HEK293 (cell line): Measurements from ENCODE around the gene TRIM40.

Source experiments
- CTCF ChIA-PET: fragments of 350-600 bp; formaldehyde crosslinking; extraction: SDS; loops from one replicate; lab custom pipeline; 2021; ENCODE audit warnings: antibody characterized with exemption; lab: Yijun Ruan, JAX
- POLR2A ChIA-PET: fragments of 300-600 bp; formaldehyde crosslinking; extraction: SDS; loops from one replicate; lab custom pipeline; 2020; ENCODE audit warnings: antibody characterized with exemption, inconsistent platforms; lab: Yijun Ruan, JAX
- H3K27ac ChIP-seq: fragments of 200-500 bp; sonication (Bioruptor generic); 2 replicates; pipeline ENCODE4 v1.5.1; 2014; ENCODE audit warnings: low read depth, low read length, control low read depth, inconsistent platforms; ENCODE audit errors: extremely low read depth
- H3K36me3 ChIP-seq, 2 experiments: fragments of 200-500 bp in 1 of 2; sonication (Bioruptor generic) in 1 of 2; 1 replicate in 1 of 2; 2 replicates in 1 of 2; pipeline ENCODE4 v1.5.1; 2014 to 2017; ENCODE audit warnings: inconsistent platforms in 2 of 2, low read length in 2 of 2; ENCODE audit not compliant: control insufficient read depth in 2 of 2, insufficient read depth in 1 of 2
- H3K4me1 ChIP-seq: fragments of 200-500 bp; sonication (Bioruptor generic); 2 replicates; pipeline ENCODE4 v1.5.1; 2014; ENCODE audit warnings: mild to moderate bottlenecking, low read length, inconsistent platforms; ENCODE audit not compliant: control insufficient read depth, insufficient read depth
- H3K4me3 ChIP-seq: 2 replicates; pipeline ENCODE4 v1.5.1; 2011; ENCODE audit warnings: low read depth, mild to moderate bottlenecking, control low read depth, low read length, moderate library complexity
- H3K9me3 ChIP-seq: fragments of 200-500 bp; sonication (Bioruptor generic); 2 replicates; pipeline ENCODE4 v1.5.1; 2014; ENCODE audit warnings: low read depth, low read length, inconsistent platforms; ENCODE audit not compliant: control insufficient read depth, insufficient read depth
- PATZ1 ChIP-seq: fragments of 450-650 bp; formaldehyde crosslinking; IDR thresholded peaks from 2 replicates; pipeline ENCODE4 v1.5.1; 2016; ENCODE audit warnings: missing biosample characterization, missing genetic modification characterization
- SP3 ChIP-seq: fragments of 450-650 bp; formaldehyde crosslinking; IDR thresholded peaks from 2 replicates; pipeline ENCODE4 v1.5.1; 2016; ENCODE audit warnings: missing biosample characterization, missing genetic modification characterization
- ZBTB10 ChIP-seq: fragments of 450-650 bp; formaldehyde crosslinking; IDR thresholded peaks from 2 replicates; pipeline ENCODE4 v1.5.1; 2016; ENCODE audit warnings: missing biosample characterization, missing genetic modification characterization
- ZBTB20 ChIP-seq: fragments of 450-650 bp; formaldehyde crosslinking; IDR thresholded peaks from 2 replicates; pipeline ENCODE4 v1.5.1; 2016; ENCODE audit warnings: missing biosample characterization, missing genetic modification characterization
- ZBTB26 ChIP-seq: fragments of 450-650 bp; formaldehyde crosslinking; optimal IDR thresholded peaks from 2 replicates; pipeline ENCODE3; 2016; ENCODE audit warnings: missing biosample characterization, mild to moderate bottlenecking, missing genetic modification characterization
- ZBTB48 ChIP-seq: fragments of 450-650 bp; formaldehyde crosslinking; IDR thresholded peaks from 2 replicates; pipeline ENCODE4 v1.5.1; 2016; ENCODE audit warnings: missing biosample characterization, missing genetic modification characterization
- ZFHX2 ChIP-seq: fragments of 450-650 bp; formaldehyde crosslinking; conservative IDR thresholded peaks from 2 replicates; pipeline ENCODE4 v1.5.1; 2016; ENCODE audit warnings: missing biosample characterization, missing genetic modification characterization
- ZNF10 ChIP-seq: fragments of 450-650 bp; formaldehyde crosslinking; IDR thresholded peaks from 2 replicates; pipeline ENCODE4 v1.5.1; 2017; ENCODE audit warnings: missing biosample characterization, missing genetic modification characterization
- ZNF302 ChIP-seq: fragments of 450-650 bp; formaldehyde crosslinking; IDR thresholded peaks from 2 replicates; pipeline ENCODE4 v1.5.1; 2016; ENCODE audit warnings: missing biosample characterization, missing genetic modification characterization, low read depth
- ZNF324 ChIP-seq: fragments of 450-650 bp; formaldehyde crosslinking; IDR thresholded peaks from 2 replicates; pipeline ENCODE4 v1.5.1; 2016; ENCODE audit warnings: missing biosample characterization, missing genetic modification characterization
- ZNF426 ChIP-seq: fragments of 450-650 bp; formaldehyde crosslinking; IDR thresholded peaks from 2 replicates; pipeline ENCODE4 v1.5.1; 2017; ENCODE audit warnings: missing biosample characterization, missing genetic modification characterization, mild to moderate bottlenecking, inconsistent platforms, moderate library complexity
- ZNF600 ChIP-seq: fragments of 450-650 bp; formaldehyde crosslinking; IDR thresholded peaks from 2 replicates; pipeline ENCODE4 v1.5.1; 2016; ENCODE audit warnings: missing biosample characterization, missing genetic modification characterization
- ZNF623 ChIP-seq: fragments of 450-650 bp; formaldehyde crosslinking; IDR thresholded peaks from 2 replicates; pipeline ENCODE4 v1.5.1; 2016; ENCODE audit warnings: missing biosample characterization, missing genetic modification characterization
- ZNF639 ChIP-seq: fragments of 450-650 bp; formaldehyde crosslinking; IDR thresholded peaks from 2 replicates; pipeline ENCODE4 v1.5.1; 2016; ENCODE audit warnings: missing biosample characterization, missing genetic modification characterization
- ZSCAN5A ChIP-seq: fragments of 450-650 bp; formaldehyde crosslinking; IDR thresholded peaks from 2 replicates; pipeline ENCODE4 v1.5.1; 2016; ENCODE audit warnings: missing biosample characterization, missing genetic modification characterization

The TRIM40 gene

GRCh38 chr6:30101444-30102413 lies 34.2 kb upstream of the TRIM40 start (continued):
- TF ChIP-seq ZBTB10: 0 out of 2 replicates have a peak, but pooled peaks have one; percentile 25

GRCh38 chr6:30102414-30102969 lies 33.4 kb upstream of the TRIM40 start:
- no peak for TF ChIP-seq ZNF302
- 0 out of 2 replicates have a peak, but pooled peaks have one; percentile 29 for TF ChIP-seq ZNF10 (tag by site-specific recombination)
- TF ChIP-seq PATZ1 (tag by site-specific recombination): peak; percentile 33; the same call in 1 of the 2 replicates
- TF ChIP-seq ZBTB48 (tag by site-specific recombination): 0 out of 2 replicates have a peak, but pooled peaks have one; percentile 41
- no peak for TF ChIP-seq ZNF426
- TF ChIP-seq ZBTB26 (tag by site-specific recombination): peak; percentile 15
- TF ChIP-seq ZNF623 (tag by site-specific recombination): 0 out of 2 replicates have a peak, but pooled peaks have one; percentile 3
- peak; percentile 11; the same call in 1 of the 2 replicates for TF ChIP-seq ZBTB20 (tag by site-specific recombination)
- TF ChIP-seq ZFHX2: 0 out of 2 replicates have a peak, but pooled peaks have one; percentile 20
- TF ChIP-seq, all 188 proteins: peak for 7
- POLR2A ChIA-PET: interaction anchor here (0.7 to 2.7 kb wide), 22 partner anchors 9 to 224 kb away, joined by 3 to 36 read pairs (median 5); partner anchors contain the start of genes POLR1H, PPP1R11, TRIM26 and TRIM39
- CTCF ChIA-PET: interaction anchor here (0.5 to 5.7 kb wide), 47 partner anchors 8 to 448 kb away, joined by 3 to 200 read pairs (median 5); partner anchors contain the start of genes POLR1H, PPP1R11, TRIM26 and TRIM31
- H3K27ac ChIP-seq: no peak overlapping the region; the same call in 1 of the 2 replicates
- no peaks in the 10 kb centered on the region for H3K9me3 ChIP-seq
- H3K4me3 ChIP-seq: peak overlapping the region; percentile 33
- H3K36me3 ChIP-seq: no peaks in the 10 kb centered on the region
- peaks cover 15% of the 10 kb centered on the region for H3K4me1 ChIP-seq

GRCh38 chr6:30102970-30103871 lies 32.7 kb upstream of the TRIM40 start:
- H3K36me3 ChIP-seq: no peaks in the 10 kb centered on the region
- H3K27ac ChIP-seq: no peak overlapping the region
- H3K4me1 ChIP-seq: peaks cover 12% of the 10 kb centered on the region
- ChIA-PET POLR2A (interaction anchor here (0.7 to 2.7 kb wide), 7 partner anchors 20 to 110 kb away, joined by 3 to 20 read pairs (median 4); partner anchors contain the start of genes POLR1H, PPP1R11 and TRIM26), CTCF (interaction anchor here (0.6 to 5.7 kb wide), 48 partner anchors 8 to 1966 kb away, joined by 3 to 200 read pairs (median 4); partner anchors contain the start of genes POLR1H, PPP1R11, TRIM31 and TRIM40)
- H3K9me3 ChIP-seq: no peaks in the 10 kb centered on the region
- H3K4me3 ChIP-seq: peak overlapping the region; percentile 32
- peak; percentile 63 for TF ChIP-seq PATZ1 (tag by site-specific recombination)
- TF ChIP-seq SP3 (tag by site-specific recombination): 0 out of 2 replicates have a peak, but pooled peaks have one; percentile 18
- TF ChIP-seq ZNF639 (tag by site-specific recombination): peak; percentile 52; the same call in 1 of the 2 replicates
- no peak for TF ChIP-seq ZSCAN5A (tag by site-specific recombination)
- TF ChIP-seq ZNF600 (tag by site-specific recombination): 0 out of 2 replicates have a peak, but pooled peaks have one; percentile 31
- peak; percentile 62; the same call in 1 of the 2 replicates for TF ChIP-seq ZNF324 (tag by site-specific recombination)
